AG04449 (cell line): ENCODE results near the gene IGSF9.

Experiments used
- CTCF ChIA-PET: fragments of 350-600 bp; formaldehyde crosslinking; extraction: SDS; loops from one replicate; lab custom pipeline; 2021; ENCODE audit warnings: antibody characterized with exemption; lab: Yijun Ruan, JAX
- POLR2A ChIA-PET: fragments of 400-600, 350-600 bp; formaldehyde crosslinking; extraction: SDS; loops from one replicate; lab custom pipeline; 2020; ENCODE audit warnings: antibody characterized with exemption, inconsistent platforms; lab: Yijun Ruan, JAX
- DNase-seq: peaks from one replicate; pipeline ENCODE4 v3.0.0-alpha.2; 2010; ENCODE audit warnings: low read depth, low spot score
- H3K4me3 ChIP-seq: 2 replicates; pipeline ENCODE4 v1.5.1; 2011; ENCODE audit warnings: low read depth, mild to moderate bottlenecking, control low read depth, low read length
- CTCF ChIP-seq: IDR thresholded peaks from one replicate; pipeline ENCODE4 v1.5.1; 2011; ENCODE audit warnings: mild to moderate bottlenecking, moderate library complexity, low read length, control low read depth, inconsistent platforms; ENCODE audit not compliant: insufficient read depth; ENCODE audit errors: missing control alignments

IGSF9 gene

GRCh38 chr1:159979257-159979656, 33.8 kb upstream of the IGSF9 start:
- POLR2A ChIA-PET: no interaction called here
- H3K4me3 ChIP-seq: no peak overlapping the region
- CTCF ChIA-PET: interaction anchor here (0.9 to 3.9 kb wide), 3 partner anchors 27 to 88 kb away, joined by 3 to 24 read pairs (median 4); no protein-coding TSS in a partner anchor
- TF ChIP-seq CTCF: no peak
- no peak for DNase-seq

- H3K4me3 ChIP-seq: no peak overlapping the region
- POLR2A ChIA-PET: no interaction called here
- TF ChIP-seq CTCF: no peak
- DNase-seq: no peak
- CTCF ChIA-PET: interaction anchor here (3.9 kb wide), 1 partner anchor 28 kb away, joined by 24 read pairs; no protein-coding TSS in a partner anchor
These were observed 32.6 kb upstream of the IGSF9 start for GRCh38 chr1:159978107-159978398.

- no peak for DNase-seq
- CTCF ChIA-PET: interaction anchor here (3.9 kb wide), 1 partner anchor 28 kb away, joined by 24 read pairs; no protein-coding TSS in a partner anchor
- H3K4me3 ChIP-seq: no peak overlapping the region
- POLR2A ChIA-PET: no interaction called here
- TF ChIP-seq CTCF: no peak
These were observed 32.1 kb upstream of the IGSF9 start for GRCh38 chr1:159977364-159978106.

GRCh38 chr1:159974350-159974965, 29.0 kb upstream of the IGSF9 start:
- no peak for TF ChIP-seq CTCF
- CTCF ChIA-PET: interaction anchor here (1.3 kb wide), 1 partner anchor 39 kb away, joined by 5 read pairs; no protein-coding TSS in a partner anchor
- POLR2A ChIA-PET: no interaction called here

GRCh38 chr1:159973350-159973940, 28.0 kb upstream of the IGSF9 start:
- H3K4me3 ChIP-seq: no peak overlapping the region
- no peak for DNase-seq
- ChIA-PET POLR2A (no interaction called here), CTCF (interaction anchor here (1.3 to 6.1 kb wide), 2 partner anchors 33 to 38 kb away, joined by 5 to 57 read pairs; no protein-coding TSS in a partner anchor)
- no peak for TF ChIP-seq CTCF

More at GRCh38 chr1:159974350-159974965, 29.0 kb upstream of the IGSF9 start:
- no peak for DNase-seq
- H3K4me3 ChIP-seq: no peak overlapping the region

GRCh38 chr1:159972443-159973205, 27.2 kb upstream of the IGSF9 start:
- ChIA-PET CTCF (interaction anchor here (0.7 to 6.1 kb wide), 2 partner anchors 28 to 34 kb away, joined by 3 to 57 read pairs; no protein-coding TSS in a partner anchor), POLR2A (no interaction called here)
- TF ChIP-seq CTCF: no peak
- no peak for DNase-seq
- H3K4me3 ChIP-seq: no peak overlapping the region
